Measurements from ENCODE around the gene SMYD1. TPM values are rescaled to one million over a fixed set of nuclear protein-coding genes. Genes with fewer than 3 reads are reported as not detected.

Gene SMYD1
- total RNA-seq, 4 donors from 2014 or later = 4.2 to 26.1 (median 14.9) TPM

DNA sequence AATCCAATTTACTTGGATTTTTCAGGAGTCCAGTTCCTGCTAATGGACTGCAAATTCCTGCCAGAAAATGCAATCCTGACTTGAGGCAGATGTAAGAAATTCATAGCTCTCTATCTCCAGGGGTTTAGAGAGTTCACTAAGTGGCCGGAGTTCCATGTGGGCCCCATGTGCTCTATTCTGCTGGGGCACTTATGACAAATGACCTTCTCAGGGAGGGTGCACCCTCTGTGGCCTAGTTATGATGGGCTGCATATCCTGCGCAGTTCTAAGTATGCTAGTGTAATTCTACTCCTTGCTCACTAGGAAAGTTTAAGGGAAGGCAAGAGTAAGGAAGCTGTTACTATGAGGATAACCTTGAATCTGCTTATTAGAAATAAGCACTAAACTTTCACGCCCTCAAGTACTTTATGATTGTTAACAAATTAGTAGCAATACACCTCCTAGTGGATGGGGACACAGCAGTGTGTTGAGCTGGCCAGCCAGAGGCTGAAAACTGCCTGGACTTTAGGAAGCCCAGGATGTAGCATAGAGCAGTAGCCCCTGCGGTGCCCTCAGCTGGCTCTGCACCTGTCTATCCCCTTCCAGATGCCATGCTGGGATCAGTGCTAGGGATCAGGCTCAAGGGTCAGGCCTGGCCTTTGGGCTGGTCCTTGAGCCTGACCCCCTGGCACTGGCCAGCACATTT, 14.4 kb downstream of the SMYD1 start:
- Histone ChIP-seq H3K36me3 (peaks cover 0 to 15% (median 0%) of the 10 kb centered on the region in 4 donors), H3K4me1 (peaks cover 0 to 24% (median 7%) of the 10 kb centered on the region in 4 donors), H3K4me3 (no peak overlapping the region), H3K9me3 (no peaks in the 10 kb centered on the region), H3K27ac (replicated peaks in 1 of 4) (no peak overlapping the region), H3K27me3 (no peaks in the 10 kb centered on the region)
- TF ChIP-seq POLR2AphosphoS5 (IDR thresholded peaks at IDR 0.05) = no peak
- no peak for DNase-seq (ENCODE audit: extremely low spot score)
- intact Hi-C loops (cut with DNase I) = no loop called here
- WGBS = 81% methylated on average over 4 of the region's 4 CpGs

DNA sequence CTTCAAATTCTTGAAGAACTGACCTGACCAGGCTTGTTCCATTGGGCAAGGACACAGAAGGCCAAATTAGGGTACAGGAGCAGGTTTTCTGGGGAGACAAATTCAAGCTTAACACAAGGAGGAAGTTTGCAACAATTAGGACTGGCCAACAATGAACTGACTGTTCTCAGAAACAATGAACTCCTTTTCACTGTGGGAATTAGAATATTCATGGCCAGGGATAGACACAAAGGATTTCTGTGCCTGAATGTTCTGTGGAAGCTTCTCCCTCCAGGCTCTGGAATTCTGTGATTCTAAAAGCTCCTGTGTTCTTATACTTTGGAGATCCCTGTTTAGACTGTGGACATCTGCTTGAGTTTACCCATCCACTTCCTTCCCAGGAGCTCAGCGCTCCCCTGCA, 15.2 kb downstream of the SMYD1 start:
- Histone ChIP-seq H3K36me3 (peaks cover 0 to 15% (median under 1%) of the 10 kb centered on the region in 4 donors), H3K4me1 (peaks cover 0 to 24% (median 5%) of the 10 kb centered on the region in 4 donors), H3K9me3 (no peaks in the 10 kb centered on the region), H3K27me3 (no peaks in the 10 kb centered on the region), H3K27ac (replicated peaks in 1 of 4) (no peak overlapping the region), H3K4me3 (no peak overlapping the region)
- TF ChIP-seq EP300 (IDR thresholded peaks at IDR 0.05) (no peak), POLR2AphosphoS5 (IDR thresholded peaks at IDR 0.05) (no peak), POLR2A (IDR thresholded peaks at IDR 0.05; ENCODE audit: low read depth) (no peak)
- TF ChIP-seq, protein P1, sequence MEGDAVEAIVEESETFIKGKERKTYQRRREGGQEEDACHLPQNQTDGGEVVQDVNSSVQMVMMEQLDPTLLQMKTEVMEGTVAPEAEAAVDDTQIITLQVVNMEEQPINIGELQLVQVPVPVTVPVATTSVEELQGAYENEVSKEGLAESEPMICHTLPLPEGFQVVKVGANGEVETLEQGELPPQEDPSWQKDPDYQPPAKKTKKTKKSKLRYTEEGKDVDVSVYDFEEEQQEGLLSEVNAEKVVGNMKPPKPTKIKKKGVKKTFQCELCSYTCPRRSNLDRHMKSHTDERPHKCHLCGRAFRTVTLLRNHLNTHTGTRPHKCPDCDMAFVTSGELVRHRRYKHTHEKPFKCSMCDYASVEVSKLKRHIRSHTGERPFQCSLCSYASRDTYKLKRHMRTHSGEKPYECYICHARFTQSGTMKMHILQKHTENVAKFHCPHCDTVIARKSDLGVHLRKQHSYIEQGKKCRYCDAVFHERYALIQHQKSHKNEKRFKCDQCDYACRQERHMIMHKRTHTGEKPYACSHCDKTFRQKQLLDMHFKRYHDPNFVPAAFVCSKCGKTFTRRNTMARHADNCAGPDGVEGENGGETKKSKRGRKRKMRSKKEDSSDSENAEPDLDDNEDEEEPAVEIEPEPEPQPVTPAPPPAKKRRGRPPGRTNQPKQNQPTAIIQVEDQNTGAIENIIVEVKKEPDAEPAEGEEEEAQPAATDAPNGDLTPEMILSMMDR (IDR thresholded peaks at IDR 0.05) = no peak
- 95% methylated on average over 1 of the region's 1 CpG for WGBS
- no peak for DNase-seq (ENCODE audit: extremely low spot score)
- intact Hi-C loops (cut with DNase I) = no loop called here

DNA sequence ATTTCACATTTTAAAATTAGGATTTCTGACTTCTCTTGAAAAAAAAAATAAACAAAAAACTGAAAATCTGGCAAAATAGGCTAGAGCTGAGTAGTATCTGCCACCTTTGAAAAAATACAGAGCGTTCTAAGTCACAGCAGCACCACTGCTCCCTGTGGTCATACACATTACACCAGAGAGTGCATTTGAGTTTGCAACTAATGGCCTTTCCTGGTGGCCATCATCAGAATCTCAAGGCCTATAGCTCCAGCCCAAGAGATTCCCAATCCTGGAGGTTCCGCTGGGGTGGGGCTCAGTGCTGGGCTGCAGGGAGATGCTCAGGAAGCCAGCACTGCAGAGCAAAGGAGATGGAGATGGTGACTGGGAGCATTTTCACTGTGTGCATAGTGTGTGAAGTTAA, 17.5 kb downstream of the SMYD1 start:
- Histone ChIP-seq H3K9me3 (no peaks in the 10 kb centered on the region), H3K36me3 (peaks cover 0 to 15% (median 2%) of the 10 kb centered on the region in 4 donors), H3K4me3 (no peak overlapping the region), H3K27ac (replicated peaks in 1 of 4) (no peak overlapping the region), H3K27me3 (no peaks in the 10 kb centered on the region), H3K4me1 (peaks cover 0 to 17% (median 0%) of the 10 kb centered on the region in 4 donors)
- whole genome bisulfite sequencing = 96% methylated on average over 2 of the region's 2 CpGs
- DNase-seq (ENCODE audit: extremely low spot score) = no peak
- intact Hi-C loops (cut with DNase I) = no loop called here
- TF ChIP-seq, protein P1 (IDR thresholded peaks at IDR 0.05) = no peak
- TF ChIP-seq POLR2A (IDR thresholded peaks at IDR 0.05; ENCODE audit: low read depth) (no peak), POLR2AphosphoS5 (IDR thresholded peaks at IDR 0.05) (no peak), EP300 (IDR thresholded peaks at IDR 0.05) (no peak)

DNA sequence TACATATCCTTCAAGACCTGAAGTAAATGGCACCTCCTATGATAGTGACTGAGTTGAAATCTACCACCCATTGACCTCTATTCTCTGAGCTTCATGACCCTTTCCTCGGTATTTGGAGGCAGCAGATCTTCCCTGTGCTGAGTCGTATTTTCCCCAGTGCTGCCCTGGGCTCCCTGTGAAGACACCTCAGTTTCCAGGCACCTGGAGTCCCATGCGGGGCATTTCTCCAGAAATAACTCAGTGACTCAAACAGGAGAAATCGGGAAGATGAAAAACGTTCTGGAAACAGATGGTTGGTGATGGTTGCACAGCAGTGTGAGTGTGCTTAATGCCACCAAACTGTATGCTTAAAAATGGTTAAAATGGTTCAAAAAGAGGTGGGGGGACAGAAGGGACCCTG, 18.0 kb downstream of the SMYD1 start:
- Histone ChIP-seq H3K27ac (replicated peaks in 1 of 4) (no peak overlapping the region), H3K4me3 (no peak overlapping the region), H3K4me1 (peaks cover 0 to 17% (median 0%) of the 10 kb centered on the region in 4 donors), H3K27me3 (no peaks in the 10 kb centered on the region), H3K9me3 (no peaks in the 10 kb centered on the region), H3K36me3 (peaks cover 0 to 15% (median 2%) of the 10 kb centered on the region in 4 donors)
- DNase-seq (ENCODE audit: extremely low spot score) = no peak
- 78% methylated on average over 5 of the region's 5 CpGs for WGBS
- intact Hi-C loops (cut with DNase I) = no loop called here
- TF ChIP-seq, protein P1 (IDR thresholded peaks at IDR 0.05) = no peak
- no peak for TF ChIP-seq POLR2A (IDR thresholded peaks at IDR 0.05; ENCODE audit: low read depth)
- no peak for TF ChIP-seq EP300 (IDR thresholded peaks at IDR 0.05)
- TF ChIP-seq POLR2AphosphoS5 (IDR thresholded peaks at IDR 0.05) = no peak

DNA sequence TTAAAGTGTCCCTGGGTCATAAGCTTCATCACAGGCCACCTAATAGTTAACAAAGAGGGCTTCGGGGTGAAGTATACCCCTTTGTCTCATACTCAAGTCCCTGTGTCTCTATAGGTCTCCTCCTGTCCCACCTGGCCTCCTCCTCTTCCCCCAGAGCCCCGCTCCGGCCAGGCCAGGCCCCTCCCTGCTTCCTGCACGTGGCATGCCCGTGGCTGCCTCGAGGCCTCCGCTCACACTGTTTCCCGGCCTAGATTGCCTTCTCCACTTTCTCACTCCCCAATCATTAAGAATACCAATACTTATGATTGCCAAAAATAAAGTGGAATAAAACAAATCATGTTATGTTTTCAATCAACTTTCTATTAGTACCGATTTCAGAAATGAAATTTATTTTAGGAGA, 18.8 kb downstream of the SMYD1 start:
- Histone ChIP-seq H3K27ac (replicated peaks in 1 of 4) (no peak overlapping the region), H3K27me3 (no peaks in the 10 kb centered on the region), H3K4me1 (peaks cover 0 to 16% (median 0%) of the 10 kb centered on the region in 4 donors), H3K4me3 (no peak overlapping the region), H3K9me3 (no peaks in the 10 kb centered on the region), H3K36me3 (peaks cover 0 to 15% (median 2%) of the 10 kb centered on the region in 4 donors)
- 91% methylated on average over 9 of the region's 9 CpGs for whole genome bisulfite sequencing
- no peak for DNase-seq (ENCODE audit: extremely low spot score)
- TF ChIP-seq POLR2AphosphoS5 (IDR thresholded peaks at IDR 0.05) = no peak
- TF ChIP-seq, protein P1 (IDR thresholded peaks at IDR 0.05) = no peak
- no peak for TF ChIP-seq EP300 (IDR thresholded peaks at IDR 0.05)
- TF ChIP-seq POLR2A (IDR thresholded peaks at IDR 0.05; ENCODE audit: low read depth) = no peak
- intact Hi-C loops (cut with DNase I) = no loop called here

All from esophagus muscularis mucosa (tissue), 4 donors.